Lung (tissue), 12 donors: ENCODE results near the gene RDX. TPM values are rescaled to one million over a fixed set of nuclear protein-coding genes. Genes with fewer than 3 reads are reported as not detected.

Experiments
- ATAC-seq: fragments of 200-7000 bp; cut with Tn5 transposase; one replicate; pipeline ENCODE4 v1.9.1; 2020; ENCODE audit warnings: moderate number of reproducible peaks; ENCODE audit not compliant: insufficient read depth, low FRiP score
- DNase-seq, 3 donors: peaks; one replicate each; pipeline ENCODE4 v3.0.0-alpha.2; 2013 to 2017
- H3K27ac ChIP-seq, 2 donors: one replicate each; pipeline ENCODE4 v1.5.1; 2013; ENCODE audit warnings: mild to moderate bottlenecking in 2 of 2, moderate library complexity in 2 of 2, control low read depth in 1 of 2, inconsistent platforms in 1 of 2, low read depth in 1 of 2, low read length in 1 of 2
- H3K27me3 ChIP-seq, 3 donors: one replicate each; pipeline ENCODE4 v1.5.1; 2013; ENCODE audit warnings: low read length in 2 of 3; ENCODE audit not compliant: control insufficient read depth in 3 of 3, insufficient read depth in 3 of 3
- H3K36me3 ChIP-seq, 4 donors: one replicate each; pipeline ENCODE4 v1.5.1; 2013; ENCODE audit warnings: low read length in 4 of 4, mild to moderate bottlenecking in 1 of 4, moderate library complexity in 1 of 4; ENCODE audit not compliant: control insufficient read depth in 4 of 4, insufficient read depth in 4 of 4
- H3K4me1 ChIP-seq, 5 donors: one replicate each; pipeline ENCODE4 v1.5.1; 2013; ENCODE audit warnings: low read length in 5 of 5, mild to moderate bottlenecking in 2 of 5, moderate library complexity in 1 of 5; ENCODE audit not compliant: control insufficient read depth in 5 of 5, insufficient read depth in 5 of 5
- H3K4me3 ChIP-seq: one replicate; pipeline ENCODE4 v1.5.1; 2013; ENCODE audit warnings: mild to moderate bottlenecking, control low read depth, moderate library complexity
- H3K9ac ChIP-seq, 2 donors: one replicate each; pipeline ENCODE4 v1.5.1; 2013; ENCODE audit warnings: low read length in 2 of 2, control low read depth in 1 of 2; ENCODE audit not compliant: insufficient read depth in 1 of 2
- H3K9me3 ChIP-seq, 4 donors: one replicate each; pipeline ENCODE4 v1.5.1; 2013; ENCODE audit warnings: low read length in 3 of 4, mild to moderate bottlenecking in 1 of 4, moderate library complexity in 1 of 4; ENCODE audit not compliant: control insufficient read depth in 4 of 4, insufficient read depth in 3 of 4
- WGBS, 2 donors: extraction: QIAGEN DNeasy Blood & Tissue Kit; methylation state at CpG; one replicate each; pipeline ENCODE4 v1.1.7; 2013; 5-methylcytosine and 5-hydroxymethylcytosine counted together
- polyA plus RNA-seq, 2 donors: library from polyadenylated mRNA; stranded (reverse); fragments of 200-250 nt; gene quantifications; one replicate each; pipeline ENCODE4 v1.2.1, GENCODE V29; 2013
- total RNA-seq, 2 donors: library from RNA; depleted of rRNA in 1 of 2; stranded (reverse); fragments of >200 nt in 1 of 2; gene quantifications; one replicate each; pipeline ENCODE4 v1.2.1, GENCODE V29; 2014 to 2021
- TF ChIP-seq, protein P1 (sequence below): IDR thresholded peaks from 2 replicates; pipeline ENCODE4 v1.5.1; 2012; ENCODE audit warnings: mild to moderate bottlenecking; ENCODE audit errors: control extremely low read depth, extremely low read depth
- donor health status: control.
- donor health status: control.
- donor health status: Bipolar disorder and iron deficiency.
- donor health status: healthy.
- donor health status: DM: yes; HTN: yes; CAD: no.

RDX gene
- total and polyA plus RNA-seq, 4 donors: 21.8 to 144 (median 59.2) TPM

DNA sequence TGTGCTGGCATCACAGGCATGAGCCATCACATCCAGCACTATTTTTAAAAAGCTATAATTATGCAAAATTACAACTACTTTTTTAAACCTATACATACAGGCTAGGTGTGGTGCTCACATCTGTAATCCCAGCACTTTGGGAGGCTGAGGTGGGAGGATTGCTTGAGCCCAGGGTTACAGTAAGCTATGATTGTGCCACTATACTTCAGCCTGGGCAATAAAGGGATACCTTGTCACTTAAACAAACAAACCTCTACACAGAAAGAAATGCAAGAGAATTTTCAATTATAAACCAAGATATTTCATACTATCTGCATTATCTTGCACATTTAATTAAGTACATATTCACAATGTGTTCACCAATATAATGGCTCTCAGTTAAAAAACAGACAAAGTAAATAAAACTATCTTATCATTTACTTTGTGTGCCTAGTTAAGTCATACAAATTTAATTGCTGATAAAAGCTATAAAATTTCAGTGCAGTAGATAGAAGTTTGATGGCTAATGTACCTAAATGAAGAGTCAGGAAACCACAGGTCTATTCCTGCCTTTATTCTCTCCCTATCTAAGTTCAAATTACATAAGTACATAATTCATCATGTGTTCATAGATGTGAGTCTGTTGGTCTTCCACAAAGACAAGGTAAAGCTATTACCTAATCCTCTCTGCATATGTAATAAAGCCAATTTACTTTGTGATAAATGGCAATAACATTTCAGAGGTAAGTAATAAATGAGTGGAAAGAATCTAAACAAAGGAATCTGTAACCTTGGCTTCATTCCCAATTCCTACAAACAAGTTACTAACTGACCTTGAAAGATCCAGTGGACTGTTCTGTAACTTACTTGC lies 9.0 kb upstream of the RDX start:
- no peak overlapping the region for H3K9ac ChIP-seq
- H3K36me3 ChIP-seq: no peaks in the 10 kb centered on the region
- H3K4me1 ChIP-seq: peaks cover 0 to 1% (median 0%) of the 10 kb centered on the region in 5 donors
- H3K27me3 ChIP-seq: no peaks in the 10 kb centered on the region
- TF ChIP-seq, protein P1, sequence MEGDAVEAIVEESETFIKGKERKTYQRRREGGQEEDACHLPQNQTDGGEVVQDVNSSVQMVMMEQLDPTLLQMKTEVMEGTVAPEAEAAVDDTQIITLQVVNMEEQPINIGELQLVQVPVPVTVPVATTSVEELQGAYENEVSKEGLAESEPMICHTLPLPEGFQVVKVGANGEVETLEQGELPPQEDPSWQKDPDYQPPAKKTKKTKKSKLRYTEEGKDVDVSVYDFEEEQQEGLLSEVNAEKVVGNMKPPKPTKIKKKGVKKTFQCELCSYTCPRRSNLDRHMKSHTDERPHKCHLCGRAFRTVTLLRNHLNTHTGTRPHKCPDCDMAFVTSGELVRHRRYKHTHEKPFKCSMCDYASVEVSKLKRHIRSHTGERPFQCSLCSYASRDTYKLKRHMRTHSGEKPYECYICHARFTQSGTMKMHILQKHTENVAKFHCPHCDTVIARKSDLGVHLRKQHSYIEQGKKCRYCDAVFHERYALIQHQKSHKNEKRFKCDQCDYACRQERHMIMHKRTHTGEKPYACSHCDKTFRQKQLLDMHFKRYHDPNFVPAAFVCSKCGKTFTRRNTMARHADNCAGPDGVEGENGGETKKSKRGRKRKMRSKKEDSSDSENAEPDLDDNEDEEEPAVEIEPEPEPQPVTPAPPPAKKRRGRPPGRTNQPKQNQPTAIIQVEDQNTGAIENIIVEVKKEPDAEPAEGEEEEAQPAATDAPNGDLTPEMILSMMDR: no peak
- H3K4me3 ChIP-seq: no peak overlapping the region
- no peak overlapping the region for H3K27ac ChIP-seq
- H3K9me3 ChIP-seq: no peaks in the 10 kb centered on the region
- DNase-seq (peak in 1 of 3 donors; percentile 26), ATAC-seq (no peak)

- no peak overlapping the region for H3K4me3 ChIP-seq
- H3K27me3 ChIP-seq: no peaks in the 10 kb centered on the region
- no peaks in the 10 kb centered on the region for H3K36me3 ChIP-seq
- no peaks in the 10 kb centered on the region for H3K9me3 ChIP-seq
- no peak overlapping the region for H3K27ac ChIP-seq
- TF ChIP-seq, protein P1: no peak
- H3K4me1 ChIP-seq: peaks cover 0 to 1% (median 0%) of the 10 kb centered on the region in 5 donors
- DNase-seq (no peak), ATAC-seq (no peak)
- H3K9ac ChIP-seq: no peak overlapping the region
- WGBS, 2 donors: 95% methylated on average over 5 of the region's 5 CpGs
These were observed 7.0 kb upstream of the RDX start for GRCh38 chr11:110303414-110303826.

- TF ChIP-seq, protein P1: no peak
- WGBS, 2 donors: 96 to 97% methylated on average over 4 of the region's 4 CpGs
- Histone ChIP-seq H3K4me3 (no peak overlapping the region), H3K9me3 (no peaks in the 10 kb centered on the region), H3K27ac (no peak overlapping the region), H3K36me3 (no peaks in the 10 kb centered on the region), H3K27me3 (no peaks in the 10 kb centered on the region), H3K9ac (no peak overlapping the region), H3K4me1 (peaks cover 0 to 10% (median 0%) of the 10 kb centered on the region in 5 donors)
- ATAC-seq (no peak), DNase-seq (no peak)
These were observed 5.2 kb upstream of the RDX start for GRCh38 chr11:110301577-110301976.
